IMR-90 (cell line): Measurements from ENCODE around the gene DYNLRB1. TPM values are rescaled to one million over a fixed set of nuclear protein-coding genes. Genes with fewer than 3 reads are reported as not detected.

Experiments
- ATAC-seq: fragments of 200-7000 bp; cut with Tn5 transposase; 2 replicates; pipeline ENCODE4 v1.9.1; 2020; ENCODE audit warnings: low read depth, mild to moderate bottlenecking, moderate library complexity
- BruUV-seq: library from RNA; stranded (reverse); fragments of 400-500 nt; replicated peaks from 2 replicates; lab custom pipeline; 2021; lab: Mats Ljungman, UMichigan
- CTCF ChIA-PET: fragments of 300-600 bp; formaldehyde crosslinking; extraction: SDS; loops from one replicate; lab custom pipeline; 2021; ENCODE audit warnings: antibody characterized with exemption; lab: Yijun Ruan, JAX
- POLR2A ChIA-PET: fragments of 300-600 bp; sonication (Branson Sonifier 250); formaldehyde crosslinking; loops from one replicate; lab custom pipeline; 2022; ENCODE audit warnings: antibody characterized with exemption; ENCODE audit not compliant: unreplicated experiment; lab: Charles Lee
- DNase-seq: peaks from one replicate; pipeline ENCODE4 v3.0.0; 2013
- H2AFZ ChIP-seq: replicated peaks from 2 replicates; pipeline ENCODE3; 2013; ENCODE audit warnings: low read length, mild to moderate bottlenecking; ENCODE audit not compliant: poor library complexity
- H2AK5ac ChIP-seq: 2 replicates; pipeline ENCODE4 v1.6.1; 2013; ENCODE audit warnings: low read depth, low read length, inconsistent platforms
- H2AK9ac ChIP-seq: replicated peaks from 2 replicates; pipeline ENCODE3; 2013; ENCODE audit warnings: mild to moderate bottlenecking, low read depth, low read length, moderate library complexity; ENCODE audit not compliant: poor library complexity
- H2BK120ac ChIP-seq: 2 replicates; pipeline ENCODE4 v1.6.1; 2013; ENCODE audit warnings: low read depth, low read length, inconsistent platforms
- H2BK15ac ChIP-seq: 3 replicates; pipeline ENCODE4 v1.6.1; 2013; ENCODE audit warnings: low read depth, low read length, inconsistent platforms
- H2BK20ac ChIP-seq: 2 replicates; pipeline ENCODE4 v1.6.1; 2013; ENCODE audit warnings: low read depth, mild to moderate bottlenecking, inconsistent platforms, low read length, moderate library complexity
- H2BK5ac ChIP-seq: 2 replicates; pipeline ENCODE4 v1.6.1; 2013; ENCODE audit warnings: mild to moderate bottlenecking, low read depth, low read length, inconsistent platforms; ENCODE audit not compliant: poor library complexity, severe bottlenecking
- H3K14ac ChIP-seq: replicated peaks from 2 replicates; pipeline ENCODE4 v1.6.1; 2013; ENCODE audit warnings: low read depth, low read length, inconsistent platforms
- H3K18ac ChIP-seq: 2 replicates; pipeline ENCODE4 v1.6.1; 2013; ENCODE audit warnings: low read depth, low read length, control low read depth
- H3K23ac ChIP-seq: 2 replicates; pipeline ENCODE4 v1.6.1; 2013; ENCODE audit warnings: low read depth, low read length, inconsistent platforms
- H3K27ac ChIP-seq: 2 replicates; pipeline ENCODE4 v1.5.1; 2013; ENCODE audit warnings: mild to moderate bottlenecking, control low read depth, low read length; ENCODE audit not compliant: insufficient read depth
- H3K27me3 ChIP-seq: 2 replicates; pipeline ENCODE4 v1.6.1; 2013; ENCODE audit warnings: low read length; ENCODE audit not compliant: control insufficient read depth, insufficient read depth
- H3K36me3 ChIP-seq: 2 replicates; pipeline ENCODE4 v1.6.1; 2013; ENCODE audit warnings: low read length, mixed read lengths; ENCODE audit not compliant: control insufficient read depth, insufficient read depth
- H3K4ac ChIP-seq: 2 replicates; pipeline ENCODE4 v1.6.1; 2013; ENCODE audit warnings: low read depth, low read length, inconsistent platforms
- H3K4me1 ChIP-seq: 2 replicates; pipeline ENCODE4 v1.6.1; 2013; ENCODE audit warnings: low read length, mixed read lengths; ENCODE audit not compliant: control insufficient read depth, insufficient read depth
- H3K4me2 ChIP-seq: 2 replicates; pipeline ENCODE4 v1.6.1; 2013; ENCODE audit warnings: low read depth, mild to moderate bottlenecking, control low read depth, low read length, moderate library complexity
- H3K4me3 ChIP-seq: 2 replicates; pipeline ENCODE4 v1.5.1; 2013; ENCODE audit warnings: low read depth, mild to moderate bottlenecking, control low read depth, low read length, moderate library complexity; ENCODE audit not compliant: insufficient read depth
- H3K56ac ChIP-seq: 2 replicates; pipeline ENCODE4 v1.6.1; 2013; ENCODE audit warnings: low read length, inconsistent platforms; ENCODE audit not compliant: insufficient read depth; ENCODE audit errors: extremely low read depth
- H3K79me1 ChIP-seq, 2 experiments: 2 replicates each; pipeline ENCODE4 v1.6.1; 2013; ENCODE audit warnings: low read length in 2 of 2, inconsistent platforms in 1 of 2, low read depth in 1 of 2
- H3K9ac ChIP-seq: 2 replicates; pipeline ENCODE4 v1.6.1; 2013; ENCODE audit warnings: low read depth, low read length, control low read depth
- H3K9me1 ChIP-seq: 2 replicates; pipeline ENCODE4 v1.6.1; 2013; ENCODE audit warnings: low read length, inconsistent platforms; ENCODE audit not compliant: insufficient read depth
- H3K9me3 ChIP-seq: 2 replicates; pipeline ENCODE4 v1.6.1; 2013; ENCODE audit warnings: low read length; ENCODE audit not compliant: control insufficient read depth, insufficient read depth
- H4K20me1 ChIP-seq: 2 replicates; pipeline ENCODE4 v1.6.1; 2013; ENCODE audit warnings: low read length, inconsistent platforms; ENCODE audit not compliant: insufficient read depth
- H4K5ac ChIP-seq: 2 replicates; pipeline ENCODE4 v1.6.1; 2013; ENCODE audit warnings: mild to moderate bottlenecking, low read depth, low read length, control low read depth
- H4K8ac ChIP-seq, 2 experiments: 2 replicates each; pipeline ENCODE4 v1.6.1; 2013; ENCODE audit warnings: low read depth in 2 of 2, low read length in 2 of 2, control low read depth in 1 of 2, inconsistent platforms in 1 of 2
- H4K91ac ChIP-seq: 2 replicates; pipeline ENCODE4 v1.6.1; 2013; ENCODE audit warnings: low read depth, low read length, inconsistent platforms; ENCODE audit not compliant: insufficient read depth
- CEBPB ChIP-seq: IDR thresholded peaks from 2 replicates; pipeline ENCODE4 v1.6.1; 2012; ENCODE audit warnings: low read depth, low read length, improper control_type of control experiment
- CTCF ChIP-seq: conservative IDR thresholded peaks from 2 replicates; pipeline ENCODE4 v1.5.1; 2012; ENCODE audit warnings: mild to moderate bottlenecking, low read depth, low read length, improper control_type of control experiment
- FOS ChIP-seq: fragments of 150-350 bp; IDR thresholded peaks from 2 replicates; pipeline ENCODE4 v1.6.1; 2016; ENCODE audit warnings: low read depth, low read length
- MAZ ChIP-seq: IDR thresholded peaks from 2 replicates; pipeline ENCODE4 v1.6.1; 2012; ENCODE audit warnings: low read depth, mild to moderate bottlenecking, low read length, improper control_type of control experiment, moderate library complexity, borderline replicate concordance
- MXI1 ChIP-seq: IDR thresholded peaks from 2 replicates; pipeline ENCODE4 v1.6.1; 2012; ENCODE audit warnings: low read depth, mild to moderate bottlenecking, low read length, moderate library complexity, borderline replicate concordance
- NFE2L2 ChIP-seq: fragments of 150-350 bp; IDR thresholded peaks from 2 replicates; pipeline ENCODE4 v1.6.1; 2016; ENCODE audit warnings: low read depth, mild to moderate bottlenecking, low read length
- POLR2A ChIP-seq: IDR thresholded peaks from 2 replicates; pipeline ENCODE4 v1.6.1; 2012; ENCODE audit warnings: mild to moderate bottlenecking, low read depth, low read length
- RAD21 ChIP-seq: IDR thresholded peaks from 2 replicates; pipeline ENCODE4 v1.6.1; 2012; ENCODE audit warnings: low read length, improper control_type of control experiment
- RCOR1 ChIP-seq: IDR thresholded peaks from 2 replicates; pipeline ENCODE4 v1.6.1; 2012; ENCODE audit warnings: mild to moderate bottlenecking, low read length, improper control_type of control experiment; ENCODE audit not compliant: insufficient replicate concordance
- SMC3 ChIP-seq: fragments of 150-350 bp; IDR thresholded peaks from 2 replicates; pipeline ENCODE4 v1.6.1; 2016; ENCODE audit warnings: low read depth, mild to moderate bottlenecking, antibody characterized with exemption, low read length, moderate library complexity
- USF2 ChIP-seq: fragments of 150-350 bp; IDR thresholded peaks from 2 replicates; pipeline ENCODE4 v1.6.1; 2017; ENCODE audit warnings: mild to moderate bottlenecking, antibody characterized with exemption, low read length, low read depth
- WGBS, 2 experiments: methylation state at CpG; one replicate each; pipeline versions ENCODE4 v1.1.5 to v1.1.7; 2013; ENCODE audit warnings: missing lambda C conversion rate in 2 of 2; ENCODE audit not compliant: insufficient read length in 1 of 2; ENCODE audit errors: extremely low coverage in 2 of 2; 5-methylcytosine and 5-hydroxymethylcytosine counted together
- dilution Hi-C: fragments of 300-500 bp; cut with HindIII; formaldehyde crosslinking; loops from one replicate; pipeline ENCODE4 v1.14.3; 2018; ENCODE audit warnings: low sequenced_read_pairs; ENCODE audit not compliant: unreplicated experiment
- in situ Hi-C: fragments of 300-500 bp; cut with MboI; formaldehyde crosslinking; loops from 3 replicates; pipeline ENCODE4 v1.14.3; 2019; ENCODE audit warnings: low sequenced_read_pairs, inconsistent platforms, mixed read lengths
- intact Hi-C: fragments of 100-400 bp; cut with micrococcal nuclease; formaldehyde crosslinking; loops from 2 replicates; pipeline ENCODE4 v1.10.0; 2022
- polyA plus RNA-seq, 3 experiments: library from polyadenylated mRNA; depleted of rRNA; stranded (reverse); fragments of >200 nt; gene quantifications; 2 replicates each; pipeline ENCODE4 v1.2.3, GENCODE V29; 2012; ENCODE audit warnings: low replicate concordance in 1 of 3
- total RNA-seq: library from RNA; depleted of rRNA; stranded (reverse); fragments of >200 nt; gene quantifications from 2 replicates; pipeline ENCODE4 v1.2.3, GENCODE V29; 2012

Gene DYNLRB1
- total and polyA plus RNA-seq, 2 of the 4 experiments (the other 2 are of a cell fraction), result 82.4 to 380 TPM

GRCh38 chr20:34562641-34563040 is 46.4 kb downstream of the DYNLRB1 start:
- 70% methylated on average over 2 of the region's 5 CpGs; no CpG with 5 or more reads in 1 of the 2 experiments for WGBS, 2 experiments
- peaks cover 3% of the 10 kb centered on the region; the same call in 1 of the 2 replicates for H3K36me3 ChIP-seq
- CTCF ChIA-PET, result interaction anchor here (1.1 kb wide), 1 partner anchor 17 kb away, joined by 4 read pairs; no protein-coding TSS in a partner anchor

More at GRCh38 chr20:34562641-34563040, 46.4 kb downstream of the DYNLRB1 start:
- no peak overlapping the region for H3K4me3 ChIP-seq
- H4K5ac ChIP-seq, result no peak overlapping the region
- peak; percentile 16 for DNase-seq
- no peak overlapping the region for H2AK9ac ChIP-seq
- no peaks in the 10 kb centered on the region for H3K9me3 ChIP-seq
- TF ChIP-seq RCOR1, result no peak
- peak; percentile 45 for TF ChIP-seq RAD21
- TF ChIP-seq FOS, result no peak
- peak; percentile 48 for TF ChIP-seq CTCF
- no peak for TF ChIP-seq USF2
- TF ChIP-seq MAZ, result peak; percentile 47; the same call in 1 of the 2 replicates
- no peak for TF ChIP-seq MXI1
- no peak for TF ChIP-seq CEBPB
- TF ChIP-seq POLR2A, result no peak
- TF ChIP-seq SMC3, result peak; percentile 41
- TF ChIP-seq NFE2L2, result no peak
- H3K4ac ChIP-seq, result no peak overlapping the region
- intact Hi-C loops (no loop called here), dilution Hi-C loops (no loop called here), in situ Hi-C loops (no loop called here)
- no peak overlapping the region for H2AK5ac ChIP-seq
- H3K4me1 ChIP-seq, result peaks cover 2% of the 10 kb centered on the region; the same call in 1 of the 2 replicates
- no peaks in the 10 kb centered on the region for H3K27me3 ChIP-seq
- no peak overlapping the region for H2BK5ac ChIP-seq
- BruUV-seq, result no TSS peak
- H3K9ac ChIP-seq, result no peak overlapping the region
- no peak overlapping the region for H3K18ac ChIP-seq
- no peak overlapping the region for H4K91ac ChIP-seq
- POLR2A ChIA-PET, result no interaction called here
- H2BK120ac ChIP-seq, result no peak overlapping the region
- no peak overlapping the region for H3K23ac ChIP-seq
- peaks cover 8% of the 10 kb centered on the region; the same call in 1 of the 2 replicates for H3K9me1 ChIP-seq
- H3K4me2 ChIP-seq, result no peak overlapping the region
- H3K56ac ChIP-seq, result no peak overlapping the region
- no peak overlapping the region for H2BK20ac ChIP-seq
- ATAC-seq, result peak; percentile 14; the same call in 1 of the 2 replicates
- H4K20me1 ChIP-seq, result no peaks in the 10 kb centered on the region
- no peak overlapping the region for H2BK15ac ChIP-seq
- no peak overlapping the region for H3K27ac ChIP-seq
- no peak overlapping the region for H3K14ac ChIP-seq
- H2AFZ ChIP-seq, result no peak overlapping the region
- H3K79me1 ChIP-seq, result peaks cover 0 to 13% of the 10 kb centered on the region in 2 experiments; a peak in 2 of 4 replicates
- H4K8ac ChIP-seq, result no peak overlapping the region
